GM18873 (cell line): ENCODE results near the gene ARMC2.
"Not testable (repeated sequence)": the region's sequence is repeated elsewhere in the genome, so short reads cannot be mapped to it uniquely, and the experiment has no call there.

Experiments
- ATAC-seq: cut with Tn5 transposase; IDR thresholded peaks from one replicate; pipeline ENCODE4 v1.9.1; 2021; ENCODE audit warnings: mild to moderate bottlenecking, moderate library complexity, moderate number of reproducible peaks; ENCODE audit not compliant: unreplicated experiment, low FRiP score

Gene ARMC2

GRCh38 chr6:108832738-108833137 is 15.5 kb upstream of the ARMC2 start:
- ATAC-seq: no peak

GRCh38 chr6:108835218-108835850 is 12.9 kb upstream of the ARMC2 start:
- peak; percentile 60 for ATAC-seq

GRCh38 chr6:108836061-108836460 is 12.2 kb upstream of the ARMC2 start:
- ATAC-seq: no peak

DNA sequence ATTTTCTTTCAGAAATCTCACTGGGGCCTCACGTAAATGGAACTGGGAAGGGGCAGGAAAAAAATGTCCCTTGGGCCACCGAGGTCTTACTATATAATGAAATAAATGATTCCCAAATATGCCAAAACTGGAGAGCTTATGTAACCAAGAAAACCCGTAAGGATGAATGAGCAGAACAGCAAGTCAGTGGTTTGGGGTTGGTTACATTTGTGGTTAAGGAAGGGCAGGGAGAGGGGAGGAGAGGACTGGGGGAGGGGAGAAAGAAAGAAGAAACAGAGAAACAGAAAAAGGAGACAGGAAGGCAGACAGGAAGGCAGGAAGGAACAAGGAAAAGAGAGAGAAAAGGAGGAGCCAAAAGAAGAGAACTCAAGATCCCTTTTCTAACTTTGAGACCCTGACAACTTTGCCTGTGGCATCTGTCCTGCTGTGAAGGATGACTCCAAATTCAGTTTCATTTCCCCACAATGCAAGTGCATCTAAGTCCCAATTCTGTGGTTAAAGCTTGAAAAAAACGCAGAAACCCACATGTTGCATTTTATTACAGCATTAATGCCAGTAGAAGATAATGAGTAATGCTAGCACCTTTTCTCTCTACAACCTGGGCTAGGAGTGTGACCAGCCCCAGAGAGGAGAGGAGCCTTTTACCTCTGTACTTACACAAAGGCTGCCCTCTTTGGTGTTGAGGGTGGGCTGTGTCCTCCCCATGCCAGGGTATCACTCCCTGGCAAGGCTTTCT is 10.8 kb upstream of the ARMC2 start:
- ATAC-seq: no peak

- ATAC-seq: no peak
Measured at GRCh38 chr6:108838101-108838717, 10.0 kb upstream of the ARMC2 start.

DNA sequence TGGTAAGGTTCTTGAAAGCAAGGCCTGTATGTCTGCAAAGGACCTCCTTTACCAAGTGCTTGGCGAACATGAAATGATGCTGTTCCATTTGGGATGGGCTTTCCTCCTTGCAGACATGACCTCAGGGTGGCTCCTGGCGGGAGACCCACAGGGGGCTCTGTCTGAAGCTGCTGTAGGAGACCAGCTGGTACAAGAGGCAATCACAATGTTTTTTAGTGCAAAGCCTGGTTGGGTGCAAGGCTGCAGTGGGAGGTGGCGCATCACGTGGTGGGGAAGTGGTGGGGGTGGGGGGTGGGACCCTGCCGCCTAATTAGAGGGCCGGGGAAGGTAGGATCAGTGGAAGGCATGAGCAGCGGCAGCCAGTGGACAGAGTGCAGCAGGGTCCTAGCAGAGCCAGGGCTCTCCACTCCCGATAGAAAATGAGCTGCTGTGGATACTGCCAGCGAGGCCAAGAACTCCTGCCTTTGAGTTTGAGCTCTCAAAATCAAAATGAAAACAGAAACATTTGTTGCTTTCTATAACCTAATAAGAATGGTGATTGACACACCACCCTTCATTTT is 9.1 kb upstream of the ARMC2 start:
- no peak for ATAC-seq

GRCh38 chr6:108840919-108841318 is 7.3 kb upstream of the ARMC2 start:
- no peak for ATAC-seq

- ATAC-seq: no peak
Measured at GRCh38 chr6:108841377-108841855, 6.8 kb upstream of the ARMC2 start.

GRCh38 chr6:108844135-108844534 is 4.1 kb upstream of the ARMC2 start:
- ATAC-seq: no peak

GRCh38 chr6:108845145-108845544 is 3.1 kb upstream of the ARMC2 start:
- no peak for ATAC-seq

DNA sequence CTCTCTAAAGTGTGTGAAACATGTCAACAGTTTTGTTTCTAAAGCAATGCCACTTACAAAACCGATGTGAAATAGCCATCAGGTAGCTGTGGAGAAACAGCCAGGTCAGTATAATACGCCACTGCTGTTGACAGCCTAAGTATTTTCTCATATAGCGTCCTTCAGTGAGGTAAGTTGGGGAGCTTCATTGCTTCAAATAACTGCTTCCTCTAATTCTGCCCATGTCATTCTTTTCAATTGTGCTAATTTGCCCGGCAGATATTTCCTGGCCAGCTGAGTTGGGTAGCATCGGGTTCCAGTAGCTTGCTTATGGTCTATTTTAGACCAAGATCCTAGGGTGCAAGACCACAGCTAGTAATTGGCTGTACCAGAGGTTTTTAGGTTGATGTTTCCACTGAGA is 2.1 kb upstream of the ARMC2 start:
- no peak for ATAC-seq

GRCh38 chr6:108846628-108847027 is 1.6 kb upstream of the ARMC2 start:
- no peak for ATAC-seq

DNA sequence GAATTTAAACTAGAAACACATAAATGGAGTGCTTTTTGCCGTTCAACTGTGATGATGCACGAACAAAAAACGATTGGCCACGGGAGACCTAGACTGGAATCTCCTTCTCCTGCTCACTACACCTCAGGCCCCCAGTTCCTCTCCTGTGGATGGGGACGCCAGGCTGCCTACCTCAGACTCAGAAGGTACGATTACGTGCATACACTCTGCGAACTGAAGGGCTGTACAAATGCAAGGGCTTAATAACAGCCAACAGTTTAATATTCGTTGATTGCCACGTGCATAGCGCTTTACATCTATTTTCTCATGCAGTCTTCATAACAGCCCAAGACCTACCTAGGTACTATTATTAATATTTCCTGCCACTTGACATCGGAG is 495 bp upstream of the ARMC2 start:
- no peak for ATAC-seq

DNA sequence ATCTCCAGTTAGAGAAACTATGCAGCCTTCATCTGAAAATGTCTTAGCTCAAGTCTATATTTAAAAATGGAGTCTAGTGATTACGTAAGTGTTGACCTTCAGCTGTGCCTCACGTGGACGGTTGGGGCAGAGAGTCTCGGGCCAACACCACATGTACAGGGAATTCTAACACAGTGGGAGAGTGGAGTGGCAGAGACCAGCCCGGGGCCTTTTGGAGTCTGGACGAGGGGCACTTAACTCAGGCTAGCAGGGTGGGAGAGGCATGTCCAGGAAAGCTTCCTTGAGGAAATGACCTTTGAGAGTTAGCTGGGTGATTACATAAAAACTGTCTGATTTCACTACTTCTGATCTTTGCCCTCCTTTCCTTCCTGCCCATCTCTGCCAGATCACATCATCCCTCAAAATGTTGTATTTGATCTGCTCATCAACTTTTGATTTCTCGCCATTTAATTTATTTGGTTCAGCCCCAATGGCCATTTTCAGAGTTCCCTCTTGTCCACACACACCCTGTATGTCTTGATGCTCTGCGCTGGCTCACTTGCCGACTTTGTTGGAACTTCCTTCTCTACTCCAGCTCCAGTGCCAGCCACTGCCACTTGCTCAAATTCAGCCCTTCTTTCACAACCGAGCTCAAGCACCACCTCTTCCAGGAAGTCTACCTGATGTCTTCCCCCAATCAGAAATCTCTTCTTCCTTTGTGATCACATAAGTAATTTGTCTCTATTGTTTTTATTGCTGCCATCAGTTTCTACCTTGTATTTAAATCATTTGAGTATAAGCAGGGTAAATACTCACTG is 2.6 kb downstream of the ARMC2 start:
- ATAC-seq: no peak

- ATAC-seq: no peak
Measured at GRCh38 chr6:108851756-108852155, 3.5 kb downstream of the ARMC2 start.

DNA sequence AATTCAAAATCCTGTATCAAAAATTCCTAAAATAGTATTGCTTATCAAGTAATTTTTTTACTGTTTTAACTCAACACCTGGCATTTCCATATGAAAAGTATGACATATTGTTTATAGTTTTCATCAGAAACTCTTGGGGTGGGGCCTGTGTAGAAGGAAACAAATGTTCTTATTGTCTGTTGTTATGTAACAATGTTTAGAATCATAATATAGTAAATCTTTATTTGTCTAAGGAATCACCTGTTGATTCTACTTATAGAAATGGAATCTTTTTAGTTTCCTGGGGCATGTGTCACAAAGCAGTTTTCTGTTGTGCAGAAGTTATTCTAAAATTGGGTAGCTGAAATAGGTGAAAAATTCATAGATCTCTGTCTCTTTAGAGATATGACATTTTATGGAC is 4.9 kb downstream of the ARMC2 start:
- ATAC-seq: no peak

DNA sequence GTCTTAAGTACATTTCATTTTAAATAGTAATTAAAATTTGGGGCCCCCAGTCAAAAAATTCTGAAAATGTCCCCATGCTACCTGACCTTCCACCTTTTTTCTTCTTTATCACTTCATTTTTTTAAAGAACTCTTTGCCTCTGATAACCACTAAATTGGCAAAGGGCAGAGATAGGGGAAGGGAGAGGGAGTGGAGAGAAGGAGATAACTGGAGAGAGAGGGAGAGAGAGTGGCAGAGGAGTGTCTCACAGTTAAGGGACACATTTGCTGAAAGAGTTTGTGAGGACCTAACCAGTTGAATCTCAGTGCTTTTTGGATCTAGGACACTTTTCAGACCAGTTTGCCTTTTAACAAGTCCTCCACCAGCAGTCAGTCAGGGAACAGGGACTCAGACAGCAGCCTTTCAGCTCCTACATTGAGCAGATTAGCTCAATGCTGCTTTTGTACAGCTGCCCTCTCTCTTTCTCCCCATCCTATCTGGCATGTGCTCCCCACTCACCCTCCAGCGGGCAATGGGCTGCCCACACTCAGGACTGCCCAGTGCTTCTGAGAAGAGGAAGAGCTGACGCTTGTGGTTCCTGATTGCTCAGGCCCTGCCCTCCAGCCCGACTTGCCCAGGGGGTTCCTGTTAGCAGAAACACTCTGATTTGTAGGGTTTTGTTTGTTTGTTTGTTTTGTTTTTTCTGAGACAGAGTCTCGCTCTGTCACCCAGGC is 14.4 kb downstream of the ARMC2 start:
- ATAC-seq: no peak

DNA sequence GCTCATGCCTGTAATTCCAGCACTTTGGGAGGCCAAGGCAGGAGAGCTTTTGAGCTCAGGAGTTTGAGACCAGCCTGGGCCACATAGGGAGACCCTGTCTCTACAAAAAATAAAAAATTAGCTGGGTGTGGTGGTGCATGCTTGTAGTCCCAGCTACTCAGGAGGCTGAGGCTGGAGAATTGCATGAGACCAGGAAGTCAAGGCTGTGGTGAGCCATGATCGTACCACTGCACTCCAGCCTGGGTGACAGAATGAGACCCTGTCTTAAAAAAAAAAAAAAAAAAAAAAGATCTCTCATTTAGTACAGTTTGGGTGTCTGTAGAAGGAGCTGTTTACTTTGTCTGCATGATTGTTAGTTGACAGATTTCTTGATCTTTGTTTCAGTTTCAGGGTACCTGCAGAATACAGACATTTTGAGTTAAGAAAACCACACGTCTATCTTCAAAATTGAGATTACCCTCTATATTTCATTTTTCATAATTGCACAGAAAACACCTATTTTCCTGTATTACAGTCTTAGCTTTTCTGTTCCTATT is 17.6 kb downstream of the ARMC2 start:
- ATAC-seq: not testable (repeated sequence)

GRCh38 chr6:108866798-108867197 is 18.6 kb downstream of the ARMC2 start:
- ATAC-seq: no peak

- no peak for ATAC-seq
Measured at GRCh38 chr6:108868647-108869046, 20.4 kb downstream of the ARMC2 start.
